Endothelial cell of umbilical vein (primary cell): ENCODE data around the gene RGS12. TPM values are rescaled to one million over a fixed set of nuclear protein-coding genes. Genes with fewer than 3 reads are reported as not detected.
A peak's percentile ranks its signal among the peaks of the same experiment; 100 is the strongest.
"Not testable (repeated sequence)": the region's sequence is repeated elsewhere in the genome, so short reads cannot be mapped to it uniquely, and the experiment has no call there.

Experiments
- BruUV-seq: library from RNA; stranded (reverse); fragments of 400-500 nt; replicated peaks from 2 replicates; lab custom pipeline; 2021; lab: Mats Ljungman, UMichigan
- CTCF ChIA-PET: fragments of 300-600, 350-600 bp; sonication (Branson Sonifier 250); formaldehyde crosslinking; loops from one replicate; lab custom pipeline; 2021; ENCODE audit warnings: antibody characterized with exemption, inconsistent platforms; lab: Charles Lee
- POLR2A ChIA-PET: fragments of 300-600, 350-600 bp; sonication (Branson Sonifier 250); formaldehyde crosslinking; loops from one replicate; lab custom pipeline; 2021; ENCODE audit warnings: antibody characterized with exemption, inconsistent platforms; lab: Charles Lee
- DNase-seq: peaks from one replicate; pipeline ENCODE4 v3.0.0-alpha.2; 2011; ENCODE audit warnings: low read depth, low spot score
- FAIRE-seq: peaks from 2 replicates; lab custom pipeline; 2011; peaks lifted over from hg19 to GRCh38; lab: Jason Lieb, UNC
- H2AFZ ChIP-seq: 2 replicates; pipeline ENCODE4 v1.6.0; 2012; ENCODE audit warnings: low read depth, low read length, control low read depth, inconsistent platforms
- H3K27ac ChIP-seq: 2 replicates; pipeline ENCODE4 v1.5.1; 2011; ENCODE audit warnings: low read depth, mild to moderate bottlenecking, control low read depth, low read length, moderate library complexity; ENCODE audit not compliant: insufficient read depth
- H3K27me3 ChIP-seq, 2 experiments: 2 replicates each; pipeline versions ENCODE4 v1.6.0 to v1.6.1; 2011; ENCODE audit warnings: low read length in 2 of 2, mixed read lengths in 1 of 2; ENCODE audit not compliant: control insufficient read depth in 2 of 2, insufficient read depth in 2 of 2
- H3K36me3 ChIP-seq, 2 experiments: 2 replicates in 1 of 2; 3 replicates in 1 of 2; pipeline ENCODE4 v1.5.1; 2011; ENCODE audit warnings: low read length in 2 of 2, mild to moderate bottlenecking in 1 of 2, moderate library complexity in 1 of 2; ENCODE audit not compliant: control insufficient read depth in 2 of 2, insufficient read depth in 2 of 2; ENCODE audit errors: extremely low read depth in 1 of 2
- H3K4me1 ChIP-seq: 3 replicates; pipeline ENCODE4 v1.5.1; 2011; ENCODE audit warnings: mild to moderate bottlenecking, low read length; ENCODE audit not compliant: control insufficient read depth, insufficient read depth; ENCODE audit errors: extremely low read depth
- H3K4me2 ChIP-seq: 2 replicates; pipeline ENCODE4 v1.6.1; 2011; ENCODE audit warnings: low read length, control low read depth, mixed read lengths; ENCODE audit not compliant: insufficient read depth
- H3K4me3 ChIP-seq, 3 experiments: fragments of 200-600 bp in 1 of 3; sonication (generic), shearing (Covaris generic) in 1 of 3; replicated peaks in 1 of 3; 2 replicates each; pipeline ENCODE4 v1.5.1; 2011 to 2016; ENCODE audit warnings: control low read depth in 3 of 3, low read length in 3 of 3, mild to moderate bottlenecking in 2 of 3, inconsistent platforms in 1 of 3, low read depth in 1 of 3, moderate library complexity in 1 of 3; ENCODE audit not compliant: insufficient read depth in 1 of 3
- H3K79me2 ChIP-seq: 2 replicates; pipeline ENCODE4 v1.6.0; 2012; ENCODE audit warnings: low read length, inconsistent platforms; ENCODE audit not compliant: control insufficient read depth, insufficient read depth
- H3K9ac ChIP-seq: replicated peaks from 2 replicates; pipeline ENCODE3; 2011; ENCODE audit warnings: low read length, control low read depth; ENCODE audit not compliant: insufficient read depth; ENCODE audit errors: extremely low read depth
- H3K9me1 ChIP-seq: replicated peaks from 3 replicates; pipeline ENCODE4 v1.6.0; 2011; ENCODE audit warnings: mild to moderate bottlenecking, low read length; ENCODE audit not compliant: control insufficient read depth, insufficient read depth; ENCODE audit errors: extremely low read depth
- H3K9me3 ChIP-seq: replicated peaks from 2 replicates; pipeline ENCODE4 v1.5.1; 2012; ENCODE audit warnings: low read length, inconsistent platforms; ENCODE audit not compliant: control insufficient read depth, insufficient read depth
- H4K20me1 ChIP-seq: replicated peaks from 2 replicates; pipeline ENCODE3; 2011; ENCODE audit warnings: mild to moderate bottlenecking, low read length; ENCODE audit not compliant: control insufficient read depth, insufficient read depth; ENCODE audit errors: extremely low read depth
- EZH2 ChIP-seq: IDR thresholded peaks from 2 replicates; pipeline ENCODE4 v1.6.1; 2012; ENCODE audit warnings: borderline replicate concordance, low read depth, mild to moderate bottlenecking, moderate library complexity, low read length, inconsistent platforms; ENCODE audit not compliant: severe bottlenecking
- FOS ChIP-seq: IDR thresholded peaks from 2 replicates; pipeline ENCODE4 v1.6.1; 2011; ENCODE audit warnings: mild to moderate bottlenecking, low read length, moderate library complexity, borderline replicate concordance; ENCODE audit not compliant: insufficient read depth
- GATA2 ChIP-seq: IDR thresholded peaks from 2 replicates; pipeline ENCODE4 v1.7.0; 2011; ENCODE audit warnings: low read depth, mild to moderate bottlenecking, moderate library complexity, mixed read lengths, low read length; ENCODE audit not compliant: insufficient read length, insufficient read depth
- JUN ChIP-seq: IDR thresholded peaks from 2 replicates; pipeline ENCODE4 v1.6.1; 2011; ENCODE audit warnings: borderline replicate concordance, low read depth; ENCODE audit not compliant: insufficient read length, insufficient read depth
- MYC ChIP-seq: IDR thresholded peaks from one replicate; pipeline ENCODE4 v1.6.1; 2011; ENCODE audit warnings: mild to moderate bottlenecking, low read depth, low read length
- POLR2A ChIP-seq: IDR thresholded peaks from 2 replicates; pipeline ENCODE4 v1.6.1; 2012; ENCODE audit warnings: low read depth, mild to moderate bottlenecking, control low read depth, low read length
- POLR2AphosphoS5 ChIP-seq: IDR thresholded peaks from 2 replicates; pipeline ENCODE4 v1.6.1; 2012; ENCODE audit warnings: low read depth, mild to moderate bottlenecking, control low read depth, low read length, moderate library complexity; ENCODE audit not compliant: insufficient read depth
- dilution Hi-C: fragments of 300-500 bp; cut with MboI; formaldehyde crosslinking; loops from one replicate; pipeline ENCODE4 v1.15.0; 2019; ENCODE audit warnings: low sequenced_read_pairs; ENCODE audit not compliant: extremely low pct_ligation_motif_present
- intact Hi-C: fragments of 100-400 bp; cut with micrococcal nuclease; formaldehyde crosslinking; loops from one replicate; pipeline ENCODE4 v1.10.0; 2022
- polyA plus RNA-seq, 4 experiments: library from polyadenylated mRNA; depleted of rRNA in 3 of 4; stranded (reverse) in 3 of 4; unstranded in 1 of 4; fragments of >200 nt; gene quantifications; 2 replicates each; pipeline versions ENCODE4 v1.2.1 to v1.2.3, GENCODE V29; 2011 to 2012; ENCODE audit warnings: missing spikeins in 1 of 4
- total RNA-seq: library from RNA; stranded (reverse); gene quantifications from 2 replicates; pipeline ENCODE4 v1.2.3, GENCODE V29; 2021
- TF ChIP-seq, protein P1 (sequence below), 2 donors: IDR thresholded peaks; 1 replicate in 1 of 2; 2 replicates in 1 of 2; pipeline ENCODE4 v1.5.1; 2011; ENCODE audit warnings: low read length in 2 of 2, mild to moderate bottlenecking in 2 of 2, moderate library complexity in 2 of 2, control low read depth in 1 of 2, inconsistent platforms in 1 of 2, low read depth in 1 of 2; ENCODE audit not compliant: insufficient read depth in 1 of 2; ENCODE audit errors: extremely low read depth in 1 of 2
- TF ChIP-seq, protein P2 (sequence below): IDR thresholded peaks from 2 replicates; pipeline ENCODE4 v1.6.1; 2011; ENCODE audit not compliant: insufficient read depth, insufficient read length

The RGS12 gene
- total and polyA plus RNA-seq, 2 donors (not counting 3 experiments of a cell fraction or from before 2014, with no cell fraction given) = 65.2 to 75.4 TPM

DNA sequence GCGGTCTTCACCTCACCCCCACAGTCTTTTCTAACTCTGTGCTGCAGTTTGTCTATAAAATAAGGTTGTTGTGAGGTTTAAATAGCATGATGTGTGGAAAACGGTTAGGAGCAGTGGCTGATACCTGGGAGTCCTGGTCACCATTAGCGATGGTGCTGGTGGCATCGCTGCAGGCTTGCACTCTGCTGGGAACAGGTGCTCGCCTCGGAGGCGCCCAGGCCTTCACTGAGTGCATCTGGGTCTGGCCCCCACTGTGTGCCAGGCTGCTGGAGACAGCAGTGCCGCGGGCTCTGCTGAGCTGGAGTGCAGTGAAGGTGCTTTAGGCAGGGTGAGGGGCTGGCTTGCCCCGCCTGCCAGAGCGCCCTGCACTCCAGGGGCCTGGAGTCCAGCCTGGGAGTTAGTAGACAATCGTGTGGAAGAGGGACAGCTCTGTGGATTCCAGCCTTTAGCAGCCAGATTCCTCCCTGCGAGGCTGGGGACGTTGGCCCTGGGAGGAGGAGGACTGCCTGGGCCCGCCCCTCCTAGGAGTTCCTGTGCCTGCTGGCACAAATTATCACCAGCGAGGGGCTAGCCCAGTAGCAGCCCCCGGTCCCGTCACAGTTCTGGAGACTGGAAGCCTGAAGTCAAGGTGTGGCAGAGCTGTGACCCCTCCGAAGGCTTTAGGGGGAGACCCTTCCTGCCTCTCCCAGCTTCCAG is 7.3 kb downstream of the RGS12 start:
- ChIA-PET POLR2A (no interaction called here), CTCF (interaction anchor here (1.0 to 1.3 kb wide), 2 partner anchors 24 to 107 kb away, joined by 3 read pairs; no protein-coding TSS in a partner anchor)
- no peak for FAIRE-seq
- Histone ChIP-seq H3K9me1 (no peaks in the 10 kb centered on the region), H3K9ac (no peak overlapping the region), H3K27ac (no peak overlapping the region), H3K9me3 (no peaks in the 10 kb centered on the region), H2AFZ (no peak overlapping the region), H4K20me1 (no peaks in the 10 kb centered on the region), H3K4me1 (peaks cover 44% of the 10 kb centered on the region), H3K4me3 (no peak overlapping the region), H3K4me2 (no peak overlapping the region), H3K36me3 (no peaks in the 10 kb centered on the region), H3K27me3 (no peaks in the 10 kb centered on the region), H3K79me2 (peaks cover 87% of the 10 kb centered on the region)
- intact Hi-C loops (no loop called here), dilution Hi-C loops (no loop called here)
- TF ChIP-seq GATA2 (no peak), JUN (no peak), MYC (no peak), POLR2AphosphoS5 (no peak), FOS (no peak), POLR2A (no peak), EZH2 (no peak)
- TF ChIP-seq, protein P1, sequence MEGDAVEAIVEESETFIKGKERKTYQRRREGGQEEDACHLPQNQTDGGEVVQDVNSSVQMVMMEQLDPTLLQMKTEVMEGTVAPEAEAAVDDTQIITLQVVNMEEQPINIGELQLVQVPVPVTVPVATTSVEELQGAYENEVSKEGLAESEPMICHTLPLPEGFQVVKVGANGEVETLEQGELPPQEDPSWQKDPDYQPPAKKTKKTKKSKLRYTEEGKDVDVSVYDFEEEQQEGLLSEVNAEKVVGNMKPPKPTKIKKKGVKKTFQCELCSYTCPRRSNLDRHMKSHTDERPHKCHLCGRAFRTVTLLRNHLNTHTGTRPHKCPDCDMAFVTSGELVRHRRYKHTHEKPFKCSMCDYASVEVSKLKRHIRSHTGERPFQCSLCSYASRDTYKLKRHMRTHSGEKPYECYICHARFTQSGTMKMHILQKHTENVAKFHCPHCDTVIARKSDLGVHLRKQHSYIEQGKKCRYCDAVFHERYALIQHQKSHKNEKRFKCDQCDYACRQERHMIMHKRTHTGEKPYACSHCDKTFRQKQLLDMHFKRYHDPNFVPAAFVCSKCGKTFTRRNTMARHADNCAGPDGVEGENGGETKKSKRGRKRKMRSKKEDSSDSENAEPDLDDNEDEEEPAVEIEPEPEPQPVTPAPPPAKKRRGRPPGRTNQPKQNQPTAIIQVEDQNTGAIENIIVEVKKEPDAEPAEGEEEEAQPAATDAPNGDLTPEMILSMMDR (IDR thresholded peaks at IDR 0.05; ENCODE audit: extremely low read depth in 1 of 2, insufficient read depth in 1 of 2, low read depth in 1 of 2, low read length in 2 of 2) = no peak
- TF ChIP-seq, protein P2, sequence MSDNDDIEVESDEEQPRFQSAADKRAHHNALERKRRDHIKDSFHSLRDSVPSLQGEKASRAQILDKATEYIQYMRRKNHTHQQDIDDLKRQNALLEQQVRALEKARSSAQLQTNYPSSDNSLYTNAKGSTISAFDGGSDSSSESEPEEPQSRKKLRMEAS = no peak
- BruUV-seq = no TSS peak
- no peak for DNase-seq

DNA sequence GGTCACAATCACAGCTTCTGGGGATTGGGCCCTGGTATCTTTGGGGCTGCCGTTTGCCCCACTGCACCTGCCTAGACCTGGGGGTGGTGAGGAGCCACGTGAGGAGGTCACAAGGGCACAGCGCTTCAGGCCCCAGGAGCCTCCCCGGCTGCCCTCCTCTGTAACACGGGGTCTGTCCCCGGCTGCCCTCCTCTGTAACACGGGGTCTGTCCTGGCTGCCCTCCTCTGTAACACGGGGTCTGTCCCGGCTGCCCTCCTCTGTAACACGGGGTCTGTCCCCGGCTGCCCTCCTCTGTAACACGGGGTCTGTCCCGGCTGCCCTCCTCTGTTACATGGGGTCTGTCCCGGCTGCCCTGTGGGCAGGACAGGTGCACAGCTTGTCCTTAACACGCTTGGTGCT is 8.1 kb downstream of the RGS12 start:
- dilution Hi-C loops = not testable (repeated sequence)

More for the DNA sequence above, 8.1 kb downstream of the RGS12 start:
- Histone ChIP-seq H3K27ac (peak overlapping the region; percentile 84), H3K4me1 (peaks cover 52% of the 10 kb centered on the region), H3K79me2 (peaks cover 85% of the 10 kb centered on the region)
- H3K27me3 ChIP-seq, H3K9me3 ChIP-seq, H3K9me1 ChIP-seq, H3K4me3 ChIP-seq, FAIRE-seq, intact Hi-C loops, H2AFZ ChIP-seq, H3K4me2 ChIP-seq, BruUV-seq, H3K36me3 ChIP-seq, H3K9ac ChIP-seq, H4K20me1 ChIP-seq, DNase-seq, POLR2A ChIA-PET: not testable (repeated sequence)
- CTCF ChIA-PET = interaction anchor here (1.0 kb wide), 1 partner anchor 24 kb away, joined by 3 read pairs; no protein-coding TSS in a partner anchor
